Choroid plexus epithelial cell (primary cell): ENCODE results near the gene DIP2B.
"Not testable (repeated sequence)": the region's sequence is repeated elsewhere in the genome, so short reads cannot be mapped to it uniquely, and the experiment has no call there.

ENCODE experiments used
- DNase-seq: peaks from one replicate; pipeline ENCODE4 v3.0.0-alpha.2; 2010; ENCODE audit warnings: low read depth
- H3K4me3 ChIP-seq: 2 replicates; pipeline ENCODE4 v1.5.1; 2011; ENCODE audit warnings: low read depth, mild to moderate bottlenecking, control low read depth, low read length, moderate library complexity
- TF ChIP-seq, protein P1 (sequence below): conservative IDR thresholded peaks from 2 replicates; pipeline ENCODE4 v1.5.1; 2011; ENCODE audit warnings: low read depth, mild to moderate bottlenecking, control low read depth, inconsistent platforms, low read length, moderate library complexity

Gene DIP2B

DNA sequence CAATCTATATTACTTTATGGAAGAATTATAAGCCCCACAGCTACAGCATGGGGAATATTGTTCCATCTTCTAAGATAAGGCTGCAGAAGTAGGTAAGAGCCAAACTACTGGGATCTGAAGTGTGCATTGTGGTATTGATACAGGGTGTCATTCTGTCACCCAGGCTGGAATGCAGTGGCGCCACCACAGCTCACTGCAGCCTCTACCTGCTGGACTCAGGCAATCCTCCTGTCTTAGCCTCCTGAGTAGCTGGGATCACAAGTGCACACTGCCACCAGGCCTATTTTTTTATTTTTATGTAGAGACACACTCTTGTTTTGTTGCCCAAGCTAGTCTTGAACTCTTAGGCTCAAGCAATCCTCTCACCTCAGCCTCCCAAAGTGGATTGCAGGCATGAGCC is 21.3 kb upstream of the DIP2B start:
- DNase-seq: no peak
- no peak overlapping the region for H3K4me3 ChIP-seq
- TF ChIP-seq, protein P1, sequence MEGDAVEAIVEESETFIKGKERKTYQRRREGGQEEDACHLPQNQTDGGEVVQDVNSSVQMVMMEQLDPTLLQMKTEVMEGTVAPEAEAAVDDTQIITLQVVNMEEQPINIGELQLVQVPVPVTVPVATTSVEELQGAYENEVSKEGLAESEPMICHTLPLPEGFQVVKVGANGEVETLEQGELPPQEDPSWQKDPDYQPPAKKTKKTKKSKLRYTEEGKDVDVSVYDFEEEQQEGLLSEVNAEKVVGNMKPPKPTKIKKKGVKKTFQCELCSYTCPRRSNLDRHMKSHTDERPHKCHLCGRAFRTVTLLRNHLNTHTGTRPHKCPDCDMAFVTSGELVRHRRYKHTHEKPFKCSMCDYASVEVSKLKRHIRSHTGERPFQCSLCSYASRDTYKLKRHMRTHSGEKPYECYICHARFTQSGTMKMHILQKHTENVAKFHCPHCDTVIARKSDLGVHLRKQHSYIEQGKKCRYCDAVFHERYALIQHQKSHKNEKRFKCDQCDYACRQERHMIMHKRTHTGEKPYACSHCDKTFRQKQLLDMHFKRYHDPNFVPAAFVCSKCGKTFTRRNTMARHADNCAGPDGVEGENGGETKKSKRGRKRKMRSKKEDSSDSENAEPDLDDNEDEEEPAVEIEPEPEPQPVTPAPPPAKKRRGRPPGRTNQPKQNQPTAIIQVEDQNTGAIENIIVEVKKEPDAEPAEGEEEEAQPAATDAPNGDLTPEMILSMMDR: no peak

DNA sequence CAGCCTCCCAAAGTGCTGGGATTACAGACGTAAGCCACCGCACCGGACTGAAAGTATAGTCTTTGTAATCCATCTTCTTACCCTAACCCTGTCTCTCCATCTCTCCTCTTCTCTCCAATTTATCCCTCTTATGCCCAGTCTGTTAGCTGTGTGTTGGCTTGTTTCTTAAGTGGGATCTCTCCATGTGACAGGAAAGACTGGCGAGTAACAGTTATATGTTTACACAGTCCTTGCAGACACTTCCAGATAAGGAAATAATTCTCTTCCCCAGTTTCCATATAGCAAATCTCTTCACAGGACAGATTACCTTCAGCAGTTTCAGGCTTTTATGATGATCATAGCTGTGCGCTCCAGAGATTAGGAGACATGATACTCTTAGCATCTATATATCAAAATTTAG is 16.0 kb upstream of the DIP2B start:
- no peak for DNase-seq
- H3K4me3 ChIP-seq: no peak overlapping the region
- TF ChIP-seq, protein P1: no peak

DNA sequence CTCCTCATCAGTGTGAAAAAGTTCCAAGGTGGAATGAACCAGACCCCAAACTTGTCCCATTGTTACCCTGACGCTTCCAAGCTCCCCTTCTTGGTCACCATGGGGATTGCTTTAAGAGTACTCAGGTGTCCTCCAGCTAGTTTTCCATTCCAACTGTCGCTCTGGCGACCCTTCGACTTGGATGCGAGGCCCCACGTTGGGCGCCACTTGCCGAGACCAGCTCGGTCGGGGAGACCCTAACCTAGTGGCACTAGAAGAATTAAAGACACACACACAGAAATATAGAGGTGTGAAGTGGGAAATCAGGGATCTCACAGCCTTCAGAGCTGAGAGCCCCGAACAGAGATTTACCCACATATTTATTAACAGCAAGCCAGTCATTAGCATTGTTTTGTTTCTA is 6.7 kb upstream of the DIP2B start:
- not testable (repeated sequence) for DNase-seq, H3K4me3 ChIP-seq

DNA sequence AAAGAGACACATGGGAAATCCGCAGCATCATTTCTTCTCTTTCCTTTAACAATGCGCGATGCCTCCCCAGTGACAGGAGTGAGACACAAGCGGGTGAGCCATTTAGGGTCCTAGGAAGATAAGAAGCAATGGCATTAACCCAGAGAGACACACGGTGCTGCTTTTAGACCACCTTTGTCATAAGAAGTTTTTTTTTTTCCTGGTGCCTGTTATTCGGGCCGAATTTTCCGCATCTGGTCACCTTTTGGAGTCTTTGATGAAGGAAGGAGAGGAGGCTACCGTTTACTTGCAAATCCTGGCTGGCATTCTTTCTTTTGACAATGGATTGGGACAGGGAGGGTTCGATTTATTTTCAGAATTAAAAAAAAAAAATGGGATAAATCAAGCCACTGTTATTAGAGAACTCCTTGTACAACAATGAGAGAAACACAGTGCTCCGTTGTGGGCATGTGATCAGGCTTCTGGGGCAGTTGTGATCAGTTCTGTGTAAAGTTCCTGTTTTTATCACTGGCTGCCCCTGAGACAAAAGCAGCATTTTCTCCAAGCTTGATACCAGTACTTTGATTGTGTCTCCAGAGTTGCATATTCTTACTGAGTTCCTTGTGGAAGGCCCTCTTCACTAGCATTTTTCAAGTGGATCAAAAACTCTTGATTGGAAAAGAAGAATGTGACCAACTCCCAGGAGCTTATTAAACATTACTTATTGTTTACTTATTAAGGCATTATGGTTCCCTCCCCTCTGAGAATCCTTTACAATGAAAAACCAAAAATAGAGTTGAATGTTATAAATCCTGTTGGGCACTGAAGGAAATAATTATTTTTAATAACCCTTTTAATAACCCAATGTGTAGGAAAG is 1.1 kb downstream of the DIP2B start:
- DNase-seq: peak; percentile 34

DNA sequence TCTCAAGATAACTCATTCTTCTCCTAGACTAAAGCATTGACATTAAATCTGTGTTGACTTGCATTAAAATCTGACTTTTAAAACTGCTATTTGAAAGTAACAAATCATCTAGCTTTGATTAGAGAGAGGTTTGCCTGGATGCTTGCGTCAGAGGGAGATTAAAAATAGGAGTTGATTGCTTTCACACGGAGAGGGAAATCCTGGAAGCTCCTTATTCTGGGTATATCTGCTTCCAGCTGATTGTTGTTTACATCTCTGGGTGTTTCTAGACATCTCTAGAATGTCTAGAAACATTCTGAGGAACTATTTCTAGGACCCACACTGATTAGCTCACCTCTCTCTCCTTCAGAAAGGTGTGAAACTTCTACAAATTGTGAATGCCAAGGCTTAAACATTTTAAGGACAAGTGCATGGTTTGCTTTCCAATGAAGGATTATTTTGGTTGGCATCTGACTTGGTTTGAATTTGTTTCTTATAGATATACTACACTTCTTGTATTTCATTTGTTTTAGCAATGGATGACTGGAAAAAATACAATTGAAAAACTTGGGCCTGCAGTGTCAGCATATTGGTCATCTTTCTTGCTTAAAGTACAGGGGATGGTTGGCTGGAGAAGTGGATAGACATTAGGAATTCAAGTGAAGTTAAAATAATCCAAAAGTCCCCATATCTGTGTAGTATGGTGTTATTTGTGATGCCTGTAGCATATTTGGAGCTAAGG is 2.1 kb downstream of the DIP2B start:
- H3K4me3 ChIP-seq: peak overlapping the region; percentile 90
- TF ChIP-seq, protein P1: no peak
- no peak for DNase-seq

More for the DNA sequence above, 1.1 kb downstream of the DIP2B start:
- H3K4me3 ChIP-seq: peak overlapping the region; percentile 90
- TF ChIP-seq, protein P1: no peak

DNA sequence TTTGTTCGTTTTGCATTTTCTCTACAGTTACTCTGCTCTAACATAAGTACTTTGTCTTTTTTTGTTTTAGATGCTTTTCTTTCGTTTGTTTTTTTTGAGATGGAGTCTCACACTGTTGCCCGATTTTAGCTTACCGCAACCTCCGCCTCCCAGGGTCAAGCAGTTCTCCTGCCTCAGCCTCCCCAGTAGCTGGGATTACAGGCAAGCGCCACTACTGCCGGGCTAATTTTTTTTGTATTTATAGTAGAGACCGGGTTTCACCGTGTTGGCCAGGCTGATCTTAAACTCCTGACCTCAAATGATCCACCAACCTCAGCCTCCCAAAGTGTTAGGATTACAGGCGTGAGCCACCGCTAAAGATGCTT is 2.7 kb downstream of the DIP2B start:
- TF ChIP-seq, protein P1: no peak
- H3K4me3 ChIP-seq: no peak overlapping the region
- no peak for DNase-seq

DNA sequence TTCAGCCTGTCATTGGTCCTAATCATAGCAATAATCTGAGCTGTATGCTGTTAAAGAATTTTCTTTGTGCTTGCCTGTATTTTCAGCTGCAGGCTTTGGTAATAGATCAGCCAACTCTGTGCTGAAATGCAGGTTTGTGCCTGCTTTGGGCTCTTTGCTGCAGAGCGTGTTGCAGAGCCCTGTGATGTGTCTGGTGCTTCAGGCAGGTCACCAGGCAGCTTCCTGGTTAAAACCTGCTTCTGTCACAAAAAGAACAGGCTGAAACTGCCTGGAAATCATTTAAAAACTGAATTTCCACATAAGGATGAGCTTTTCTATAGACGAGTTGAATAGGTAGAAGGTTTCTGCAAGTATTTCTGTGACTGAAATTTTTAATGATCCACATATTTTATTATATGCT is 3.1 kb downstream of the DIP2B start:
- TF ChIP-seq, protein P1: no peak
- DNase-seq: no peak
- H3K4me3 ChIP-seq: no peak overlapping the region
